ENCODE data around the gene H19.

- no peak for TF ChIP-seq GTF2F1 (IDR thresholded peaks at IDR 0.05; ENCODE audit: borderline replicate concordance, low read depth, low read length)
- TF ChIP-seq CTCF (IDR thresholded peaks at IDR 0.05; ENCODE audit: control extremely low read depth in 1 of 3, insufficient read depth in 1 of 3, low read depth in 1 of 3, low read length in 3 of 3) = no peak
- no peak for TF ChIP-seq RXRA (IDR thresholded peaks at IDR 0.05; ENCODE audit: insufficient read depth, low read depth, low read length)
- TF ChIP-seq RBBP5 (IDR thresholded peaks at IDR 0.05; ENCODE audit: borderline replicate concordance, low read depth, low read length) = no peak
- no peak for TF ChIP-seq YY1 (IDR thresholded peaks at IDR 0.05; ENCODE audit: low read depth, low read length)
- TF ChIP-seq E2F6 (IDR thresholded peaks at IDR 0.05) = no peak
Observed at GRCh38 chr11:2041153-2041552, 43.5 kb upstream of the H19 start.
